Smooth muscle cell (in vitro differentiated cells): ENCODE data around the gene SPRY4. TPM values are rescaled to one million over a fixed set of nuclear protein-coding genes. Genes with fewer than 3 reads are reported as not detected.
A peak's percentile ranks its signal among the peaks of the same experiment; 100 is the strongest.

Experiments
- DNase-seq: peaks from one replicate; lab custom pipeline; 2025; ENCODE audit not compliant: unreplicated experiment; lab: John Stamatoyannopoulos, UW
- H2AFZ ChIP-seq: fragments of 200-600 bp; sonication (generic); 2 replicates; pipeline ENCODE4 v1.6.0; 2016; ENCODE audit warnings: antibody characterized with exemption, low read depth, mild to moderate bottlenecking
- H3F3A ChIP-seq: fragments of 200-600 bp; sonication (generic); 2 replicates; pipeline ENCODE4 v1.6.0; 2017; ENCODE audit warnings: antibody characterized with exemption, low read depth
- H3K27ac ChIP-seq: fragments of 200-600 bp; sonication (generic); 2 replicates; pipeline ENCODE4 v1.5.1; 2016; ENCODE audit warnings: low read depth, mild to moderate bottlenecking
- H3K27me3 ChIP-seq: fragments of 200-600 bp; sonication (generic); 2 replicates; pipeline ENCODE4 v1.6.1; 2016; ENCODE audit warnings: low read depth, mild to moderate bottlenecking
- H3K36me3 ChIP-seq: fragments of 200-600 bp; sonication (generic); 2 replicates; pipeline ENCODE4 v1.5.1; 2016; ENCODE audit warnings: low read depth
- H3K4me1 ChIP-seq: fragments of 200-600 bp; sonication (generic); 2 replicates; pipeline ENCODE4 v1.5.1; 2016; ENCODE audit warnings: low read depth
- H3K4me2 ChIP-seq: fragments of 200-600 bp; sonication (generic); 2 replicates; pipeline ENCODE4 v1.6.0; 2016; ENCODE audit warnings: mild to moderate bottlenecking
- H3K4me3 ChIP-seq: fragments of 200-600 bp; sonication (generic); 2 replicates; pipeline ENCODE4 v1.5.1; 2016; ENCODE audit warnings: mild to moderate bottlenecking
- H3K79me2 ChIP-seq: fragments of 200-600 bp; sonication (generic); 2 replicates; pipeline ENCODE4 v1.6.0; 2016; ENCODE audit warnings: low read depth, mild to moderate bottlenecking
- H3K9ac ChIP-seq: fragments of 200-600 bp; sonication (generic); 2 replicates; pipeline ENCODE4 v1.6.0; 2016; ENCODE audit warnings: low read depth
- H3K9me3 ChIP-seq: fragments of 200-600 bp; sonication (generic); replicated peaks from 2 replicates; pipeline ENCODE4 v1.5.1; 2016; ENCODE audit warnings: low read depth
- H4K20me1 ChIP-seq: fragments of 200-600 bp; sonication (generic); 2 replicates; pipeline ENCODE4 v1.6.0; 2016; ENCODE audit warnings: low read depth
- WGBS: methylation state at CpG from one replicate; pipeline ENCODE4 v1.1.7; 2016; ENCODE audit warnings: low lambda C conversion rate; 5-methylcytosine and 5-hydroxymethylcytosine counted together
- polyA plus RNA-seq: library from polyadenylated mRNA; unstranded; fragments of >200 nt; fragmentation: Nextera tagmentation; extraction: Ambion mirVana; gene quantifications from 2 replicates; pipeline ENCODE4 v1.2.1, GENCODE V29; 2016
- total RNA-seq: library from RNA; depleted of rRNA; stranded (reverse); fragments of >200 nt; gene quantifications from 2 replicates; pipeline ENCODE4 v1.2.3, GENCODE V29; 2014
- TF ChIP-seq, protein P1 (sequence below): fragments of 200-600 bp; sonication (generic); IDR thresholded peaks from 2 replicates; pipeline ENCODE4 v1.5.1; 2017; ENCODE audit warnings: borderline replicate concordance, mild to moderate bottlenecking, antibody characterized with exemption; ENCODE audit not compliant: insufficient read depth, poor library complexity, severe bottlenecking

The SPRY4 gene
- total and polyA plus RNA-seq, 2 experiments from 2014 or later: 49.3 to 74.2 TPM

DNA sequence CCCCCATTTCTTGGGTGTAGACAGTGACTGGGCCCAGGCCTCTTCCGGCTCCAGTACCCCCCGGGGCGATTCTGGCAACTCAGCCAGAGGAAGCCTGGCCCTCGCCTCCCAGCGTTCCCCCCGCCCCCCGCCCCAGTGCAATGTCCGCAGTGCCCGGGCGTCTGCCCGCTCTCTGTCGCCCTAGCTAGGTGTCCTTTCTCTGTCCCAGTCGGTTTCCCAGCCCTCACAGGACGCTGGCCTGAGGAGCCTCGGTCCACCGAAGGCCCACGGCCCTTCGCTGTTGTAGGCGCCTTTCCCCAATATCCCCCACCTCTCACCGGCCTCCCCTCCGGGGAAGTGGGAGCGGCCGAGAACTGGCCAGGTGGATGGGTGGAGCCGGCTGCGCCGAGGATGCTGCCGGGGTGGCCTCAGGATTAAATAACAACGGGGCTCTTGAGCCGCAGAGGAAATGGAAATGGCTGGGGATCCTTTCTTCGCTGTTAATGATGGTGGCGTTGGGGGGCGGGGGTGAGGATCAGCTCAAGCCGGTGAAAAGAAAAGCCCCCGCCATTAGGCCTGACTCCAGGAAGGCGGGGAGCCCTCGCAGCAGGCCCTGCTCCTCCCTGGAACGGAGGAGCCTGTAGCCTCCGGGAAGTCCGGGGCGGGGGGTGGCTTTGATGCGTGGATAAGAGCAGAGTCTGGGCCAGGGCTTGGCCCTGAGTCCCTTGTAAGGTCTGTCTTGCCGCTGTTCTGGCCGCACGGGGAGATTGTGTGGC lies 1.1 kb upstream of the SPRY4 start:
- H3K27me3 ChIP-seq: no peaks in the 10 kb centered on the region
- H3K27ac ChIP-seq: peak overlapping the region; percentile 94
- no peaks in the 10 kb centered on the region for H3K36me3 ChIP-seq
- peaks cover 34% of the 10 kb centered on the region for H3F3A ChIP-seq
- no peaks in the 10 kb centered on the region for H3K9me3 ChIP-seq
- peak overlapping the region; percentile 77 for H3K9ac ChIP-seq
- peak overlapping the region; percentile 97 for H3K4me2 ChIP-seq
- peaks cover 31% of the 10 kb centered on the region for H3K4me1 ChIP-seq
- TF ChIP-seq, protein P1, sequence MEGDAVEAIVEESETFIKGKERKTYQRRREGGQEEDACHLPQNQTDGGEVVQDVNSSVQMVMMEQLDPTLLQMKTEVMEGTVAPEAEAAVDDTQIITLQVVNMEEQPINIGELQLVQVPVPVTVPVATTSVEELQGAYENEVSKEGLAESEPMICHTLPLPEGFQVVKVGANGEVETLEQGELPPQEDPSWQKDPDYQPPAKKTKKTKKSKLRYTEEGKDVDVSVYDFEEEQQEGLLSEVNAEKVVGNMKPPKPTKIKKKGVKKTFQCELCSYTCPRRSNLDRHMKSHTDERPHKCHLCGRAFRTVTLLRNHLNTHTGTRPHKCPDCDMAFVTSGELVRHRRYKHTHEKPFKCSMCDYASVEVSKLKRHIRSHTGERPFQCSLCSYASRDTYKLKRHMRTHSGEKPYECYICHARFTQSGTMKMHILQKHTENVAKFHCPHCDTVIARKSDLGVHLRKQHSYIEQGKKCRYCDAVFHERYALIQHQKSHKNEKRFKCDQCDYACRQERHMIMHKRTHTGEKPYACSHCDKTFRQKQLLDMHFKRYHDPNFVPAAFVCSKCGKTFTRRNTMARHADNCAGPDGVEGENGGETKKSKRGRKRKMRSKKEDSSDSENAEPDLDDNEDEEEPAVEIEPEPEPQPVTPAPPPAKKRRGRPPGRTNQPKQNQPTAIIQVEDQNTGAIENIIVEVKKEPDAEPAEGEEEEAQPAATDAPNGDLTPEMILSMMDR: no peak
- 1% methylated on average over 36 of the region's 44 CpGs for WGBS
- no peak for DNase-seq
- H3K4me3 ChIP-seq: peak overlapping the region; percentile 90
- peaks cover 38% of the 10 kb centered on the region for H4K20me1 ChIP-seq
- H2AFZ ChIP-seq: peak overlapping the region; percentile 26
- H3K79me2 ChIP-seq: peaks cover 60% of the 10 kb centered on the region

DNA sequence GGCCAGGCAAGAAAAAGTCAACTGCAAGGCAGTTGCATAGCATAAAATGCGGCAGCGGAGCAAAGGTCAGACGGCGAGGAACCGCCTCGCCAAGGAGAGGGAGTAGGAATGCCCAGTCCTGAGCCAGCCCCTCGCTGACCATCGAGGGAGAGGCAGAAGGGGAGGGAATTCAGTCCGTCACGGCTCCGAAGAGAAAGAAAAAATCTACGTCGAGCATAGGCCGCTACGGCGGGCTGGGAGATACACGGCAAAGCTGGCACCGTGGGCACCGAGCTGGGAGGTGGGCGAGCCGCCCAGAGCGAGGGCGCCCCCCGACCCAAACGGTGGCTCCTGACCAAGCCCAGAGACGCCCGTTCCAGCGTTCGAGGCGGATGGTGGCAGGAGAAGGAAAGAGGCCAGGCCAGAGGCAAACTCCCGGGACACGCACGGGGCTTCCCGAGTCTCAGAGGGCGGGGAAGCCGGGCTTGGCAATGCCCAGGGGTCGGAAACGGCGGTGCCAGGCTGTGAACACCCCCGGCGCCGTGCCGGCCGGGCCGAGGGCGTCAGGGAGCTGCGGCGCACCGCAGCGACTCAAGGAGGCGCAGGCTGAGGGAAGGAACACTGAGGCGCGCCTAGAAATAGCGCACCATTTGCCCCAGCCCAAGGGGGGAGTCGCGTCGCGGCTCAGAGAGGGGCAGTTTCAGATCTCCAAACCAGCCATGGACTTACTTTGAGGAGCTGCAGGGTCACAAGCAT lies 518 bp downstream of the SPRY4 start:
- peak overlapping the region; percentile 90 for H3K4me3 ChIP-seq
- no peak for DNase-seq
- peaks cover 54% of the 10 kb centered on the region for H4K20me1 ChIP-seq
- H3K27me3 ChIP-seq: no peaks in the 10 kb centered on the region
- H3K36me3 ChIP-seq: no peaks in the 10 kb centered on the region
- H3K4me1 ChIP-seq: peaks cover 47% of the 10 kb centered on the region
- no peaks in the 10 kb centered on the region for H3K9me3 ChIP-seq
- peak overlapping the region; percentile 88 for H3K9ac ChIP-seq
- peaks cover 40% of the 10 kb centered on the region for H3F3A ChIP-seq
- H2AFZ ChIP-seq: no peak overlapping the region
- WGBS: under 1% methylated on average over 58 of the region's 58 CpGs
- H3K4me2 ChIP-seq: peak overlapping the region; percentile 97
- TF ChIP-seq, protein P1: peak; percentile 15
- peak overlapping the region; percentile 94 for H3K27ac ChIP-seq
- H3K79me2 ChIP-seq: peaks cover 63% of the 10 kb centered on the region

DNA sequence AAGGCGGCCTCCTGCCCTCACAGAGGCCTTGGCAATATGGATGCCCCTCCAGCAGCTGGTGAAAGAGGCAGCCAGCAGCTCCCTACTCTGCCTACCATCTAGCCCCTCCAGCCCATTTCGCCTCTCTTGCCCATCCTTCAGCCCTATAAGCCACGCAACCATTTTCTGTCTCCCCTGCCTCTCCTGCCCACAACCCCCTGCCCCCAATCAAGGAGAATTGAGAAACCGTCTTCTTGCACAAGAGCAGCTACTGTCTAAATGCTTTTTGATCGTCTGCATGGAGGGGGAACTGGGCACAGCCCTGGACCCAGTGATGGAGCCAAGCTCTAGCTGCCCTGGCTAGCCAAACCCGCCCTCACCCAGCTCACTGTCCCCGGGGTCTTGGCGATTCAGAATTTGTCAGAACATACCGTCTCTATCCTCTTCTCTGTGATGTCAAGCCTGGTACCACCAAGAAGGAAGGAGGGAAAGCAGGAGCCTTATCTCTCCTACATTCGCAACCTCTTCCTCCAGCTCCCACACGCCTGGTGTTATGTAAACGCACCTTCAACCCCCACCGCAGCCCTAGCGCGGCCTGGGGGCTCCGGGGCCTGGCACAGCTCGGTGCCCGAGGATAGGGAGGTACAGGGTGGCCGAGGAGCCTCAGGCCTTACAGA lies 1.2 kb downstream of the SPRY4 start:
- peak overlapping the region; percentile 97 for H3K4me2 ChIP-seq
- H3K9me3 ChIP-seq: no peaks in the 10 kb centered on the region
- 2% methylated on average over 18 of the region's 19 CpGs for WGBS
- peak overlapping the region; percentile 88 for H3K9ac ChIP-seq
- no peak for DNase-seq
- H2AFZ ChIP-seq: no peak overlapping the region
- H3K27me3 ChIP-seq: no peaks in the 10 kb centered on the region
- H4K20me1 ChIP-seq: peaks cover 61% of the 10 kb centered on the region
- H3F3A ChIP-seq: peaks cover 40% of the 10 kb centered on the region
- H3K4me3 ChIP-seq: peak overlapping the region; percentile 90
- peaks cover 63% of the 10 kb centered on the region for H3K79me2 ChIP-seq
- TF ChIP-seq, protein P1: no peak
- peak overlapping the region; percentile 94 for H3K27ac ChIP-seq
- H3K36me3 ChIP-seq: no peaks in the 10 kb centered on the region
- H3K4me1 ChIP-seq: peaks cover 54% of the 10 kb centered on the region
